Neural progenitor cell (in vitro differentiated cells): ENCODE data around the gene MRPL2. TPM values are rescaled to one million over a fixed set of nuclear protein-coding genes. Genes with fewer than 3 reads are reported as not detected.

Source experiments
- DNase-seq: peaks from one replicate; pipeline ENCODE4 v3.0.0-alpha.2; 2016; ENCODE audit warnings: low spot score
- H2AFZ ChIP-seq: fragments of 200-600 bp; sonication (generic); replicated peaks from 2 replicates; pipeline ENCODE4 v1.6.1; 2016; ENCODE audit warnings: antibody characterized with exemption
- H3F3A ChIP-seq: fragments of 200-600 bp; sonication (generic); 2 replicates; pipeline ENCODE4 v1.6.1; 2016; ENCODE audit warnings: antibody characterized with exemption, low read depth
- H3K27ac ChIP-seq: fragments of 200-600 bp; sonication (generic); 2 replicates; pipeline ENCODE4 v1.5.1; 2016; ENCODE audit warnings: mild to moderate bottlenecking
- H3K27me3 ChIP-seq: fragments of 200-600 bp; sonication (generic); 2 replicates; pipeline ENCODE4 v1.6.1; 2016; ENCODE audit warnings: mild to moderate bottlenecking, moderate library complexity
- H3K36me3 ChIP-seq: fragments of 200-600 bp; sonication (generic); 2 replicates; pipeline ENCODE4 v1.5.1; 2016
- H3K4me1 ChIP-seq: fragments of 200-600 bp; sonication (generic); 2 replicates; pipeline ENCODE4 v1.6.1; 2016; ENCODE audit warnings: mixed run types
- H3K4me2 ChIP-seq: fragments of 200-600 bp; sonication (generic); 2 replicates; pipeline ENCODE4 v1.6.1; 2016
- H3K4me3 ChIP-seq: fragments of 200-600 bp; sonication (generic); 2 replicates; pipeline ENCODE4 v1.5.1; 2016
- H3K79me2 ChIP-seq: fragments of 200-600 bp; sonication (generic); 2 replicates; pipeline ENCODE4 v1.6.1; 2016; ENCODE audit warnings: low read depth
- H3K9ac ChIP-seq: fragments of 200-600 bp; sonication (generic); 2 replicates; pipeline ENCODE4 v1.6.1; 2016
- H3K9me3 ChIP-seq: fragments of 200-600 bp; sonication (generic); 2 replicates; pipeline ENCODE4 v1.5.1; 2016; ENCODE audit warnings: low read depth
- H4K20me1 ChIP-seq: fragments of 200-600 bp; sonication (generic); 2 replicates; pipeline ENCODE4 v1.6.1; 2016; ENCODE audit warnings: low read depth
- H3K27ac Mint-ChIP-seq: 3 replicates; pipeline ENCODE4 v1.8.0; 2021; ENCODE audit warnings: mixed read lengths
- H3K27me3 Mint-ChIP-seq: 2 replicates; pipeline ENCODE4 v1.8.0; 2022; ENCODE audit warnings: low read depth, mild to moderate bottlenecking, inconsistent platforms, moderate library complexity, mixed read lengths; ENCODE audit not compliant: insufficient read depth
- H3K36me3 Mint-ChIP-seq: 3 replicates; pipeline ENCODE4 v1.8.0; 2021; ENCODE audit warnings: mixed read lengths
- H3K4me1 Mint-ChIP-seq: 3 replicates; pipeline ENCODE4 v1.8.0; 2021; ENCODE audit warnings: mixed read lengths
- H3K4me3 Mint-ChIP-seq: 3 replicates; pipeline ENCODE4 v1.8.0; 2021; ENCODE audit warnings: mild to moderate bottlenecking, moderate library complexity, mixed read lengths
- H3K9me3 Mint-ChIP-seq: 3 replicates; pipeline ENCODE4 v1.8.0; 2020; ENCODE audit warnings: mixed read lengths
- EZH2 ChIP-seq: fragments of 200-600 bp; sonication (generic); IDR thresholded peaks from 2 replicates; pipeline ENCODE4 v1.6.1; 2017; ENCODE audit warnings: antibody characterized with exemption, mild to moderate bottlenecking, moderate library complexity
- EZH2phosphoT487 ChIP-seq: fragments of 200-600 bp; sonication (generic); IDR thresholded peaks from 2 replicates; pipeline ENCODE4 v1.6.1; 2017; ENCODE audit warnings: antibody characterized with exemption
- total RNA-seq: library from RNA; depleted of rRNA; stranded (reverse); fragments of >200 nt; gene quantifications from 2 replicates; pipeline ENCODE4 v1.2.3, GENCODE V29; 2015; ENCODE audit warnings: low replicate concordance
- TF ChIP-seq, protein P1 (sequence below): fragments of 200-600 bp; sonication (generic); IDR thresholded peaks from 2 replicates; pipeline ENCODE4 v1.5.1; 2017; ENCODE audit warnings: antibody characterized with exemption, mild to moderate bottlenecking

The MRPL2 gene
- total RNA-seq, 1 donor from 2014 or later, result 20.7 TPM

DNA sequence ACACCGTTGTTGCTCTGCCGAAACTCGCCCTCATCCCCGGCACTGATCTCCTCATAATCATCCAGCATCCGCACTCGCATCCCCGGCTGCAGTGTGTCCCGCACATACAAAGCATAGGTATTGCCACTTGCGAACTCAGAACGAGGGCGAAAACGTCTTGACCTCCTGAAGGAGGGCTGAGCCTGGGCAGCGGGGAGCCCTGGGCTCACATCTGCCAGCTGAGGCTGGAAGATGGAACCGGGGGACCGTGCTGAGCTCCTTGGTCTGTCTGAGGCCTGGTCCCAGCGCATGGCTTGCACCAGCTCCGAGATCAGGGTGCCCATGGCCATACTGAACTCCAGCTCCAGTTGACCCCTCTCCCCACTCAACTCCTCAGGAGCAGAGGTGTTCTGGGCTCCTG is 8.3 kb downstream of the MRPL2 start:
- Mint-ChIP-seq H3K27me3 (peaks cover 14% of the 10 kb centered on the region), H3K4me3 (peak overlapping the region; percentile 70), H3K27ac (no peak overlapping the region), H3K9me3 (no peaks in the 10 kb centered on the region), H3K36me3 (peaks cover 26% of the 10 kb centered on the region), H3K4me1 (peaks cover 27% of the 10 kb centered on the region)
- H3K9ac ChIP-seq, result no peak overlapping the region
- no peaks in the 10 kb centered on the region for H3K9me3 ChIP-seq
- H3K4me3 ChIP-seq, result no peak overlapping the region
- H3K36me3 ChIP-seq, result no peaks in the 10 kb centered on the region
- H3K4me2 ChIP-seq, result no peak overlapping the region
- H3K79me2 ChIP-seq, result peaks cover 18% of the 10 kb centered on the region
- TF ChIP-seq, protein P1, sequence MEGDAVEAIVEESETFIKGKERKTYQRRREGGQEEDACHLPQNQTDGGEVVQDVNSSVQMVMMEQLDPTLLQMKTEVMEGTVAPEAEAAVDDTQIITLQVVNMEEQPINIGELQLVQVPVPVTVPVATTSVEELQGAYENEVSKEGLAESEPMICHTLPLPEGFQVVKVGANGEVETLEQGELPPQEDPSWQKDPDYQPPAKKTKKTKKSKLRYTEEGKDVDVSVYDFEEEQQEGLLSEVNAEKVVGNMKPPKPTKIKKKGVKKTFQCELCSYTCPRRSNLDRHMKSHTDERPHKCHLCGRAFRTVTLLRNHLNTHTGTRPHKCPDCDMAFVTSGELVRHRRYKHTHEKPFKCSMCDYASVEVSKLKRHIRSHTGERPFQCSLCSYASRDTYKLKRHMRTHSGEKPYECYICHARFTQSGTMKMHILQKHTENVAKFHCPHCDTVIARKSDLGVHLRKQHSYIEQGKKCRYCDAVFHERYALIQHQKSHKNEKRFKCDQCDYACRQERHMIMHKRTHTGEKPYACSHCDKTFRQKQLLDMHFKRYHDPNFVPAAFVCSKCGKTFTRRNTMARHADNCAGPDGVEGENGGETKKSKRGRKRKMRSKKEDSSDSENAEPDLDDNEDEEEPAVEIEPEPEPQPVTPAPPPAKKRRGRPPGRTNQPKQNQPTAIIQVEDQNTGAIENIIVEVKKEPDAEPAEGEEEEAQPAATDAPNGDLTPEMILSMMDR, result no peak
- TF ChIP-seq EZH2, result no peak
- TF ChIP-seq EZH2phosphoT487, result no peak
- no peak overlapping the region for H3K27ac ChIP-seq
- no peaks in the 10 kb centered on the region for H3K4me1 ChIP-seq
- H2AFZ ChIP-seq, result no peak overlapping the region
- H3F3A ChIP-seq, result peaks cover 11% of the 10 kb centered on the region
- no peaks in the 10 kb centered on the region for H4K20me1 ChIP-seq
- no peak for DNase-seq
- no peaks in the 10 kb centered on the region for H3K27me3 ChIP-seq

DNA sequence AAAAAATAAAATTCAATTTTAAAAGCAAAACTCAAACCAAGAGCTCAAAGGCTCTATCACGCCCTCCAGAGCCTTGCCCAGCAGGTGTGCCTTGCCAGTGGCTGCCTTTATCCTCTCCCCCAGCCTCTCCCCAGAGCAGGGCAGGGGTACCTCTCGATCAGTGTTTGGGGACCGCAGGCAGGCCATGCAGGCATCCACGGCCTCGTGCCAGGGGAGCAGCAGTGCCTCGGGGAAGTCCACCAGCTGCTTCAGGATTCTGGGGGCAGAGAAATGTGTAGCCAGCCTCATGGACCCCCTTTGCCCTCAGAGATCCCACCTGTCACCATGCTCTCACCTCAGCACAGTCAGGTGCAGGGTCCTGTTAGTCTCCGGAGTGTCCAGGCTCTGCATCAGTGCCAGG is 11.2 kb downstream of the MRPL2 start:
- H3K4me3 ChIP-seq, result no peak overlapping the region
- H2AFZ ChIP-seq, result no peak overlapping the region
- TF ChIP-seq, protein P1, result no peak
- TF ChIP-seq EZH2, result no peak
- TF ChIP-seq EZH2phosphoT487, result no peak
- H3K27ac ChIP-seq, result no peak overlapping the region
- no peak for DNase-seq
- no peak overlapping the region for H3K27ac Mint-ChIP-seq
- H3K4me2 ChIP-seq, result no peak overlapping the region
- H3K27me3 ChIP-seq, result no peaks in the 10 kb centered on the region
- H3K4me1 Mint-ChIP-seq, result peaks cover 18% of the 10 kb centered on the region
- H3K9me3 ChIP-seq, result no peaks in the 10 kb centered on the region
- H3K27me3 Mint-ChIP-seq, result peaks cover 13% of the 10 kb centered on the region
- H3K4me3 Mint-ChIP-seq, result no peak overlapping the region
- H3K36me3 Mint-ChIP-seq, result peaks cover 25% of the 10 kb centered on the region
- no peaks in the 10 kb centered on the region for H3K36me3 ChIP-seq
- peaks cover 15% of the 10 kb centered on the region for H3K79me2 ChIP-seq
- no peaks in the 10 kb centered on the region for H4K20me1 ChIP-seq
- H3K9ac ChIP-seq, result no peak overlapping the region
- H3F3A ChIP-seq, result no peaks in the 10 kb centered on the region
- no peaks in the 10 kb centered on the region for H3K4me1 ChIP-seq
- H3K9me3 Mint-ChIP-seq, result no peaks in the 10 kb centered on the region

DNA sequence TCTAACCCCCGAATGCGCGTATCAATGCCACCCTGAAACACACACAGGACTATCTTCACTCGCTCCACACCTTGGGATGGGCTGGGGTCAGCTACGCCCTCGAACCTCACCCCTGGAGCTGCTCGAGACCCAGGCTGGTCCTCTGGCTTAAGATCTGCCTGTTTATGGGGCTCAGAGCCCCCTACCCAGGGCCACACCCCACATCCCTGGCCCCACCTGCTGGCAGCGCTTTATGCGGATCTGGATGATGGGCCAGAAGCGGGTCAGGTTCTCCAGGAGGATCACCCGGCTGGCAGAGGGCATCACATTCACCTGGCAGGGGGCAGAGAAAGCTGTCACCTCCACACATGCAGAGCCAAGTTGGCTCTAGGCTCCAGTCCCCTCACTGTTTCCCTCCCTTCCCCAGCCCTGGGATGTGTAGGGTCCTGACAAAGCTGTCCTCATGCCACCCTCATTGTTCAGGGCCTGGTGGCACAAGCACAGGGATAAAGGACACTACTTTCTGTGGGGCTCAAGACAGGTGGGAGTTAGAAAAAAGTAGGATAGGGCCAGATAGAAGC is 13.8 kb downstream of the MRPL2 start:
- Mint-ChIP-seq H3K27ac (no peak overlapping the region), H3K36me3 (peaks cover 20% of the 10 kb centered on the region), H3K4me3 (no peak overlapping the region), H3K27me3 (peaks cover 6% of the 10 kb centered on the region), H3K4me1 (peaks cover under 1% of the 10 kb centered on the region), H3K9me3 (no peaks in the 10 kb centered on the region)
- Histone ChIP-seq H3K27ac (no peak overlapping the region), H3K4me3 (no peak overlapping the region), H3K4me1 (no peaks in the 10 kb centered on the region), H3K9me3 (no peaks in the 10 kb centered on the region), H3K36me3 (no peaks in the 10 kb centered on the region), H4K20me1 (no peaks in the 10 kb centered on the region), H3K4me2 (no peak overlapping the region), H2AFZ (no peak overlapping the region), H3K9ac (no peak overlapping the region), H3K27me3 (no peaks in the 10 kb centered on the region), H3F3A (no peaks in the 10 kb centered on the region), H3K79me2 (no peaks in the 10 kb centered on the region)
- no peak for DNase-seq
- TF ChIP-seq, protein P1, result no peak
- TF ChIP-seq EZH2 (no peak), EZH2phosphoT487 (no peak)
